Tibial artery (tissue), 4 donors: ENCODE measurements around the gene RAB37.

Experiments
- DNase-seq, 2 donors: peaks; one replicate each; pipeline ENCODE4 v3.0.0-alpha.2; 2019
- H3K27ac ChIP-seq, 2 donors: fragments of 200-600 bp; sonication (generic) in 1 of 2; 1 replicate in 1 of 2; 2 replicates in 1 of 2; pipeline ENCODE4 v1.5.1; 2018 to 2019; ENCODE audit warnings: mild to moderate bottlenecking in 1 of 2
- H3K27me3 ChIP-seq, 2 donors: fragments of 200-600 bp; sonication (generic) in 1 of 2; one replicate each; pipeline versions ENCODE4 v1.5.1 to v1.6.0; 2016 to 2019
- H3K36me3 ChIP-seq, 3 donors: fragments of 200-600 bp; sonication (generic) in 2 of 3; one replicate each; pipeline ENCODE4 v1.5.1; 2016 to 2019; ENCODE audit warnings: mild to moderate bottlenecking in 2 of 3
- H3K4me1 ChIP-seq, 4 donors: fragments of 200-600 bp; sonication (generic) in 2 of 4; 1 replicate in 3 of 4; 2 replicates in 1 of 4; pipeline ENCODE4 v1.5.1; 2016 to 2019
- H3K4me3 ChIP-seq, 2 donors: fragments of 200-600 bp; sonication (generic) in 1 of 2; 1 replicate in 1 of 2; 2 replicates in 1 of 2; pipeline ENCODE4 v1.5.1; 2018 to 2019; ENCODE audit warnings: mild to moderate bottlenecking in 2 of 2
- H3K9me3 ChIP-seq, 3 donors: fragments of 200-600 bp; sonication (generic) in 1 of 3; one replicate each; pipeline ENCODE4 v1.5.1; 2016 to 2019
- CTCF ChIP-seq, 2 experiments: fragments of 200-600 bp in 1 of 2; fragments of 450-650 bp in 1 of 2; IDR thresholded peaks; one replicate each; pipeline ENCODE4 v1.5.1; 2017 to 2019; ENCODE audit warnings: antibody characterized with exemption in 2 of 2, mild to moderate bottlenecking in 1 of 2, moderate library complexity in 1 of 2
- intact Hi-C: fragments of 100-400 bp; cut with DNase I; formaldehyde crosslinking; loops from one replicate; pipeline ENCODE4 v1.15.0; 2023; ENCODE audit warnings: low total_unique reads

RAB37 gene

DNA sequence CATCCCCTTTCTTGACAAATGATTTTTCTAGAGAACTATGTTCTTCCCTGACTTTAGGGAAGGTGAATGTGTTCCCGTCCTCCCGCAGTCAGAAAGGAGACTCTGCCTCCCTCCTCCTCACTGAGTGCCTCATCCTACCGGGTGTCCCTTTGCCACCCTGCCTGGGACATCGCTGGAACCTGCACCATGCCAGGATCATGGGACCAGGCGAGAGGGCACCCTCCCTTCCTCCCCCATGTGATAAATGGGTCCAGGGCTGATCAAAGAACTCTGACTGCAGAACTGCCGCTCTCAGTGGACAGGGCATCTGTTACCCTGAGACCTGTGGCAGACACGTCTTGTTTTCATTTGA lies 31.7 kb downstream of the RAB37 start:
- TF ChIP-seq CTCF (IDR thresholded peaks at IDR 0.05) = no peak
- no peaks in the 10 kb centered on the region for H3K9me3 ChIP-seq
- intact Hi-C loops = no loop called here
- peaks cover 23 to 67% (median 34%) of the 10 kb centered on the region in 3 donors for H3K36me3 ChIP-seq
- peak overlapping the region; percentile 64 to 67 for H3K27ac ChIP-seq
- no peak overlapping the region for H3K4me3 ChIP-seq
- DNase-seq = no peak
- H3K27me3 ChIP-seq = no peaks in the 10 kb centered on the region
- peaks cover 0 to 21% (median 17%) of the 10 kb centered on the region in 4 donors for H3K4me1 ChIP-seq

DNA sequence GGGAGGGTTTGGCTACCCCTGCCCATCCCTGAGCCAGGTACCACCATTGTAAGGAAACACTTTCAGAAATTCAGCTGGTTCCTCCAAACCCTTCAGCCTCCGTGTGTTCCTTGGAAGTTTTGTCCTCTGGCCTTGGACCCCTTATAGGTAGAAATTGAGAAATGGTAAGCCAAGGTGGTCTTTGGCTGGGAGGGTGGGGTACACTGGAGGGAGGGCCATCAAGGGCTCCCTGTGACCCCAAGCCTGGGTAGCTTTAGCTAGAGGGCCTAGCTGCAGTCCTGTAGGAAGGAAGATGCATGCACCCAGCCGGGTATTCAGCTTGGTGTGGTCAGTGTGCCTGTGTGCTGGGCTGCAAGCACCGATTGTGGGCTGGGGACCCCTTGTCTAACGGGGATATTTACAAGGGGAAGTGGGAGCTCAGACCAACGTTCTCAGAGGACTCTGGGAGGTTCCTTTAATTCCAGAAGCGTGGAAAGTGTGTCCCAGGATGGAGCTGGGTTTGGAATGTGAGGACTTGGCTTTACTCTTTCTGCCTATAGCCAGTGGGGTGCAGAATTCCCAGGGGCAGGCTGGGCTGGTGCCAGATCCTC lies 32.3 kb downstream of the RAB37 start:
- intact Hi-C loops = no loop called here
- Histone ChIP-seq H3K4me1 (peaks cover 0 to 24% (median 18%) of the 10 kb centered on the region in 4 donors), H3K9me3 (no peaks in the 10 kb centered on the region), H3K27ac (peak overlapping the region; percentile 64 to 67), H3K4me3 (no peak overlapping the region), H3K36me3 (peaks cover 23 to 66% (median 34%) of the 10 kb centered on the region in 3 donors), H3K27me3 (no peaks in the 10 kb centered on the region)
- TF ChIP-seq CTCF (IDR thresholded peaks at IDR 0.05) = no peak
- DNase-seq = no peak

- DNase-seq = no peak
- Histone ChIP-seq H3K4me3 (no peak overlapping the region), H3K36me3 (peaks cover 23 to 63% (median 34%) of the 10 kb centered on the region in 3 donors), H3K9me3 (no peaks in the 10 kb centered on the region), H3K27ac (no peak overlapping the region), H3K4me1 (peaks cover 0 to 30% (median 22%) of the 10 kb centered on the region in 4 donors), H3K27me3 (no peaks in the 10 kb centered on the region)
- no peak for TF ChIP-seq CTCF (IDR thresholded peaks at IDR 0.05)
- intact Hi-C loops = loop anchor here (10.0 kb wide), 1 partner anchor 565 kb away; the partner anchor contains the start of gene RPL38
Observed at GRCh38 chr17:74769856-74770497, 32.9 kb downstream of the RAB37 start.

- peak; percentile 61 to 71 for TF ChIP-seq CTCF (IDR thresholded peaks at IDR 0.05)
- H3K36me3 ChIP-seq = peaks cover 23 to 61% (median 34%) of the 10 kb centered on the region in 3 donors
- H3K27ac ChIP-seq = no peak overlapping the region
- no peaks in the 10 kb centered on the region for H3K9me3 ChIP-seq
- H3K4me3 ChIP-seq = no peak overlapping the region
- DNase-seq = no peak
- intact Hi-C loops = loop anchor here (10.0 kb wide), 1 partner anchor 566 kb away; the partner anchor contains the start of gene RPL38
- no peaks in the 10 kb centered on the region for H3K27me3 ChIP-seq
- peaks cover 0 to 37% (median 29%) of the 10 kb centered on the region in 4 donors for H3K4me1 ChIP-seq
Observed at GRCh38 chr17:74770498-74771318, 33.7 kb downstream of the RAB37 start.

- Histone ChIP-seq H3K9me3 (no peaks in the 10 kb centered on the region), H3K36me3 (peaks cover 23 to 58% (median 34%) of the 10 kb centered on the region in 3 donors), H3K27ac (no peak overlapping the region), H3K4me1 (peaks cover 0 to 37% (median 29%) of the 10 kb centered on the region in 4 donors), H3K4me3 (no peak overlapping the region), H3K27me3 (no peaks in the 10 kb centered on the region)
- intact Hi-C loops = loop anchor here (10.0 kb wide), 1 partner anchor 567 kb away; the partner anchor contains the start of gene RPL38
- no peak for DNase-seq
- TF ChIP-seq CTCF (IDR thresholded peaks at IDR 0.05) = no peak
Observed at GRCh38 chr17:74771319-74771914, 34.4 kb downstream of the RAB37 start.
